Activated T-helper 2 cell treated with anti-CD3 and anti-CD28 coated beads, Interferon-gamma antibody, Interleukin-2, Interleukin-4, amounts not matched to agents 10 μg/mL and 5 μg/mL and 100 μg/mL, durations not matched to agents 14 hours and 24 hours and 36 hours (primary cell): ENCODE measurements around the gene MALRD1. TPM values are rescaled to one million over a fixed set of nuclear protein-coding genes. Genes with fewer than 3 reads are reported as not detected.

ENCODE experiments used
- DNase-seq: peaks from one replicate; pipeline ENCODE4 v3.0.0; 2021; ENCODE audit warnings: low spot score
- H3K27ac Mint-ChIP-seq: one replicate; pipeline ENCODE4 v1.8.0; 2021; ENCODE audit warnings: mixed read lengths
- H3K27me3 Mint-ChIP-seq: one replicate; pipeline ENCODE4 v1.8.0; 2021; ENCODE audit warnings: low read depth, mixed read lengths
- H3K36me3 Mint-ChIP-seq: one replicate; pipeline ENCODE4 v1.8.0; 2021; ENCODE audit warnings: low read depth, mixed read lengths
- H3K4me1 Mint-ChIP-seq: one replicate; pipeline ENCODE4 v1.8.0; 2021; ENCODE audit warnings: low read depth, mixed read lengths
- H3K4me3 Mint-ChIP-seq: one replicate; pipeline ENCODE4 v1.8.0; 2021; ENCODE audit warnings: low read depth, mild to moderate bottlenecking, moderate library complexity, mixed read lengths
- H3K9me3 Mint-ChIP-seq: one replicate; pipeline ENCODE4 v1.8.0; 2021; ENCODE audit warnings: mixed read lengths
- intact Hi-C: fragments of 100-400 bp; cut with micrococcal nuclease; formaldehyde crosslinking; loops from one replicate; pipeline ENCODE4 v1.15.1; 2023
- total RNA-seq: library from RNA; stranded (reverse); gene quantifications from 2 replicates; pipeline ENCODE4 v1.2.3, GENCODE V29; 2022

MALRD1 gene
- total RNA-seq, 1 donor from 2014 or later = not detected

DNA sequence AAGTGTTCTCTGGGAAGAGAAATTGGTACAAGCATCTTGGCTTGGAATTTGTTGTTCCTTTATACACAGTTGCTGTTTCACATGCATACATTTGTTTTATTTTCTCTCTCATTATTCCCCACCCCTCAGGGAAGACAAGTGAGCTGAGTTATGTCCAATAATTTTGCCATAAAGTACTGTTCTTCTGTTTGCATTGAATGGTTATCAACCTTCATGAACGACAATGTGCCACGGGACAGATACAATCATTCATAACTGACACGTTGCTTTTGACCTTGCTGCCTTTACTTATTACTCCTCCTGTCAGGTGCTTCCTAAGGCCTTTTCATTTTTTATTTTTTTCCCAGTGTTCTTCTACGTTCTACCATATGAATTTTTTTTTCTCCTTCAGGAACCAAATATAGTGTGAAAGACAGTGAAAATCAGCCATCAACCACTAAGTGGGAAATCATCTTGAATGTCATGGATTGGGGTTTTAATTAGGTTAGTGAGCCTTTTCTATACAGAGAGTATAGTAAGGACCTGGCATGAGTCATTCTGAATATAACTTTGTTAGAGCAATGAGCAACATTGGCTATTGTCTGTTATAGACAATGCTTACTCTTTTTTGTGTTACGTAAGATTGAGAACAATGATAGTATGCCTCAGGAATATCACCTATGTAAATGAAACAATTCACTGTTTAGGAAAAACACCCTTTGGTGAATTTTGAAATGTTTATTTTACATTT, 383.2 kb downstream of the MALRD1 start:
- H3K27ac Mint-ChIP-seq = no peak overlapping the region

DNA sequence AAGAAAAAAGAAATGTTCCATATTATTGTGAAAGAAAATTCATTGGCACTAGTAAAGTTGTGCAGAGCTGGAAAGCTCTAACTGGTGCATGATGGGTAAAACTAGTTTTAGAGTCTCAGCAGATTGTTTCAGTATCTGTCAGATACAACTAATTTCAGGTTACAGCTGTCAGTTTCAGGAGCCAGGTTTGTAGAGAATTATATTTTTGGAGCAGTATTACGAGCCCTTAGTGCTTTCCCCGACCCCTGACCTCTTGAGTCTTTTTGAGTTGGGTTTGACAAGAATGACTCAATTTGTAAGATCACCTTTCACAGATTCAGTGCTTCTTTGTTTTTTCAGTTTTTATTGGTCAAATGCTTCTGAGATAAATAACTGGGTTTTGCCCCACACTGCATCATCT, 401.3 kb downstream of the MALRD1 start:
- Mint-ChIP-seq H3K4me3 (no peak overlapping the region), H3K27ac (no peak overlapping the region), H3K4me1 (no peaks in the 10 kb centered on the region), H3K9me3 (peaks cover 16% of the 10 kb centered on the region), H3K27me3 (no peaks in the 10 kb centered on the region), H3K36me3 (no peaks in the 10 kb centered on the region)
- intact Hi-C loops = no loop called here
- no peak for DNase-seq

More for the DNA sequence above, 383.2 kb downstream of the MALRD1 start:
- no peak for DNase-seq
- H3K36me3 Mint-ChIP-seq = no peaks in the 10 kb centered on the region
- H3K4me1 Mint-ChIP-seq = no peaks in the 10 kb centered on the region
- no peak overlapping the region for H3K4me3 Mint-ChIP-seq
- intact Hi-C loops = no loop called here
- H3K9me3 Mint-ChIP-seq = peaks cover 25% of the 10 kb centered on the region
- H3K27me3 Mint-ChIP-seq = no peaks in the 10 kb centered on the region

GRCh38 chr10:19451356-19451755, 402.8 kb downstream of the MALRD1 start:
- peaks cover 14% of the 10 kb centered on the region for H3K9me3 Mint-ChIP-seq
- H3K27ac Mint-ChIP-seq = no peak overlapping the region
- no peaks in the 10 kb centered on the region for H3K36me3 Mint-ChIP-seq
- no peaks in the 10 kb centered on the region for H3K27me3 Mint-ChIP-seq
- H3K4me1 Mint-ChIP-seq = no peaks in the 10 kb centered on the region
- no peak overlapping the region for H3K4me3 Mint-ChIP-seq
- intact Hi-C loops = no loop called here
- DNase-seq = no peak

- Mint-ChIP-seq H3K27ac (no peak overlapping the region), H3K9me3 (peaks cover 14% of the 10 kb centered on the region), H3K4me3 (no peak overlapping the region), H3K36me3 (no peaks in the 10 kb centered on the region), H3K4me1 (no peaks in the 10 kb centered on the region), H3K27me3 (no peaks in the 10 kb centered on the region)
- intact Hi-C loops = no loop called here
- no peak for DNase-seq
These were observed 403.3 kb downstream of the MALRD1 start for GRCh38 chr10:19451937-19452336.

- no peaks in the 10 kb centered on the region for H3K27me3 Mint-ChIP-seq
- no peak overlapping the region for H3K4me3 Mint-ChIP-seq
- no peaks in the 10 kb centered on the region for H3K36me3 Mint-ChIP-seq
- no peak overlapping the region for H3K27ac Mint-ChIP-seq
- intact Hi-C loops = no loop called here
- H3K4me1 Mint-ChIP-seq = no peaks in the 10 kb centered on the region
- H3K9me3 Mint-ChIP-seq = peaks cover 7% of the 10 kb centered on the region
- no peak for DNase-seq
These were observed 405.4 kb downstream of the MALRD1 start for GRCh38 chr10:19453967-19454366.

DNA sequence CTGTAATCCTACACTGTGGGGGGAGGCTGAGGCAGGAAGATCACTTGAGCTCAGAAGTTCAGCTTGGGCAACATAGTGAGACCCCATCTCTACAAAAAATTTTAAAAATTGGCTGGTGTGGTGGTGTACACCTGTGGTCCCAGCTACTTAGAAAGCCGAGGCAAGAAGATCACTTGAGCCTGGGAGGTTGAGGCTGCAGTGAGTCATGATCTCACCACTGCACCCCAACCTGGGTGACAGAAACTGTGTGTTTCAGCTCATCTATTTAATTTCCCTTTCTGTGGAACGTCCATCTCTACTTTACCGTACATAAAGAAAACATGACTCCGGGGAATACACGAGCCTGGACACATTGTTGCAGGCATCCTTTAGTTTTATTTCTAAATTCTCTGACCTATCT, 413.0 kb downstream of the MALRD1 start:
- no peak overlapping the region for H3K4me3 Mint-ChIP-seq
- intact Hi-C loops = no loop called here
- H3K27me3 Mint-ChIP-seq = no peaks in the 10 kb centered on the region
- no peaks in the 10 kb centered on the region for H3K4me1 Mint-ChIP-seq
- DNase-seq = no peak
- peaks cover 19% of the 10 kb centered on the region for H3K9me3 Mint-ChIP-seq
- no peaks in the 10 kb centered on the region for H3K36me3 Mint-ChIP-seq
- no peak overlapping the region for H3K27ac Mint-ChIP-seq

GRCh38 chr10:19466709-19467108, 418.1 kb downstream of the MALRD1 start:
- H3K27ac Mint-ChIP-seq = no peak overlapping the region
- no peaks in the 10 kb centered on the region for H3K27me3 Mint-ChIP-seq
- no peaks in the 10 kb centered on the region for H3K36me3 Mint-ChIP-seq
- H3K9me3 Mint-ChIP-seq = peaks cover 22% of the 10 kb centered on the region
- no peaks in the 10 kb centered on the region for H3K4me1 Mint-ChIP-seq
- intact Hi-C loops = no loop called here
- no peak for DNase-seq
- H3K4me3 Mint-ChIP-seq = no peak overlapping the region

- H3K27me3 Mint-ChIP-seq = no peaks in the 10 kb centered on the region
These were observed 419.8 kb downstream of the MALRD1 start for GRCh38 chr10:19468413-19468812.

DNA sequence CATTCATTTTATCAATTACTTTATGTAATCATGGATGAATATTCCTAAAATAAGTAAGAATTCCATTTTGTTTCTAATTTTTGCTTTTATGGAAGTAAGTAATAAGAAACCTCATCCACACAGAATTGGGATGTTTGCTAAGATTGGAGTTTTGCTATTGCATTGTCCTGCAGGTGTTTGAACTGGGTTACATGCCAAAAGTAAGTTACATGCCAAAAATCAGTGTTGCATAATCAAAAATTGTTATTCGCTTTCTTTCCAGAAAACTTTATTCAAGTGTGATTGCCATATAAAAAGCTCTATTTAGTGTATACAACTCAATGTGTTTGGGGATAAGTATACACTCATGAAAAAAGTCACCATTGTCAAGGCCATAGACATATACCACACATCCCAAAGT, 420.9 kb downstream of the MALRD1 start:
- intact Hi-C loops = no loop called here
- H3K4me1 Mint-ChIP-seq = no peaks in the 10 kb centered on the region
- H3K27ac Mint-ChIP-seq = no peak overlapping the region
- peaks cover 30% of the 10 kb centered on the region for H3K9me3 Mint-ChIP-seq
- H3K4me3 Mint-ChIP-seq = no peak overlapping the region
- no peak for DNase-seq
- H3K36me3 Mint-ChIP-seq = no peaks in the 10 kb centered on the region
- no peaks in the 10 kb centered on the region for H3K27me3 Mint-ChIP-seq

More at GRCh38 chr10:19468413-19468812, 419.8 kb downstream of the MALRD1 start:
- H3K4me1 Mint-ChIP-seq = no peaks in the 10 kb centered on the region
- H3K4me3 Mint-ChIP-seq = no peak overlapping the region
- intact Hi-C loops = no loop called here
- H3K9me3 Mint-ChIP-seq = peaks cover 32% of the 10 kb centered on the region
- H3K36me3 Mint-ChIP-seq = no peaks in the 10 kb centered on the region
- H3K27ac Mint-ChIP-seq = no peak overlapping the region
- no peak for DNase-seq

DNA sequence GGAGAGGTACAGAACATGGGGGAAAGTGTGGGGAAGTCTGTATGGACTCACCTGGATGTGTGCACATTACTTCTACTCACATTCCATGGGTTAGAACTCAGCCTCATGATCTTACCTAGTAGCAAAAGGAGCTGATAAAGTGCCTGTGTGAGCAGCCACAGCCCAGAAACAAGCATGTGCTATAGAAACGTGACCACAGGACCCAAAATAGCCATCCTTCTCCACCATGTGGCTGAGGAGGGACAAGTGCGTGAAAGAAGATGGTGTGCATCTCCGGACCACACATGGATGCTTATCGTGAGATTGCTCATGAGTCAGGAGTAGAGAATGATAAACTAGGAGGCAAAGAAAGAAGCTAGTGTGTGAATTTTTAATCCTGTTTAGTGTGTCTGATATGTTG, 431.3 kb downstream of the MALRD1 start:
- Mint-ChIP-seq H3K36me3 (no peaks in the 10 kb centered on the region), H3K9me3 (peaks cover 20% of the 10 kb centered on the region), H3K27me3 (no peaks in the 10 kb centered on the region), H3K4me3 (no peak overlapping the region), H3K27ac (no peak overlapping the region), H3K4me1 (no peaks in the 10 kb centered on the region)
- DNase-seq = no peak
- intact Hi-C loops = no loop called here

- no peak overlapping the region for H3K27ac Mint-ChIP-seq
- intact Hi-C loops = no loop called here
- H3K9me3 Mint-ChIP-seq = peaks cover 20% of the 10 kb centered on the region
- H3K27me3 Mint-ChIP-seq = no peaks in the 10 kb centered on the region
- H3K4me1 Mint-ChIP-seq = no peaks in the 10 kb centered on the region
- no peaks in the 10 kb centered on the region for H3K36me3 Mint-ChIP-seq
- H3K4me3 Mint-ChIP-seq = no peak overlapping the region
- no peak for DNase-seq
These were observed 431.8 kb downstream of the MALRD1 start for GRCh38 chr10:19480353-19480752.

- Mint-ChIP-seq H3K9me3 (peaks cover 20% of the 10 kb centered on the region), H3K4me3 (no peak overlapping the region), H3K4me1 (no peaks in the 10 kb centered on the region), H3K27me3 (no peaks in the 10 kb centered on the region), H3K27ac (no peak overlapping the region), H3K36me3 (no peaks in the 10 kb centered on the region)
- intact Hi-C loops = no loop called here
- DNase-seq = no peak
These were observed 434.8 kb downstream of the MALRD1 start for GRCh38 chr10:19483421-19483820.

- intact Hi-C loops = no loop called here
- no peak overlapping the region for H3K4me3 Mint-ChIP-seq
- H3K4me1 Mint-ChIP-seq = no peaks in the 10 kb centered on the region
- no peaks in the 10 kb centered on the region for H3K36me3 Mint-ChIP-seq
- H3K27me3 Mint-ChIP-seq = no peaks in the 10 kb centered on the region
- peaks cover 10% of the 10 kb centered on the region for H3K9me3 Mint-ChIP-seq
- no peak for DNase-seq
- H3K27ac Mint-ChIP-seq = no peak overlapping the region
These were observed 440.1 kb downstream of the MALRD1 start for GRCh38 chr10:19488592-19489280.
